ENCODE measurements around the gene MAPKAP1.

GRCh38 chr9:125648294-125648693 is 58.7 kb downstream of the MAPKAP1 start:
- TF ChIP-seq CTCF (IDR thresholded peaks at IDR 0.05; ENCODE audit: borderline replicate concordance, extremely low read depth, low read length, poor library complexity, severe bottlenecking) (no peak), EZH2 (IDR thresholded peaks at IDR 0.05; ENCODE audit: borderline replicate concordance, low read depth, low read length, severe bottlenecking) (no peak)

Data from DND-41 (cell line).